Glutamatergic neuron (in vitro differentiated cells): ENCODE results near the gene TGIF1. TPM values are rescaled to one million over a fixed set of nuclear protein-coding genes. Genes with fewer than 3 reads are reported as not detected.

Experiments used
- DNase-seq: peaks from one replicate; pipeline ENCODE4 v3.0.0; 2022
- H3K27ac Mint-ChIP-seq: one replicate; pipeline ENCODE4 v1.8.0; 2020; ENCODE audit warnings: mild to moderate bottlenecking, mixed read lengths, inconsistent platforms; ENCODE audit not compliant: unreplicated experiment
- H3K27me3 Mint-ChIP-seq: one replicate; pipeline ENCODE4 v1.8.0; 2020; ENCODE audit warnings: mild to moderate bottlenecking, moderate library complexity, mixed read lengths, inconsistent platforms; ENCODE audit not compliant: unreplicated experiment
- H3K36me3 Mint-ChIP-seq: one replicate; pipeline ENCODE4 v1.8.0; 2020; ENCODE audit warnings: mild to moderate bottlenecking, mixed read lengths, inconsistent platforms; ENCODE audit not compliant: unreplicated experiment
- H3K4me1 Mint-ChIP-seq: one replicate; pipeline ENCODE4 v1.8.0; 2020; ENCODE audit warnings: mild to moderate bottlenecking, low read depth, mixed read lengths, inconsistent platforms; ENCODE audit not compliant: unreplicated experiment
- H3K4me3 Mint-ChIP-seq: one replicate; pipeline ENCODE4 v1.8.0; 2020; ENCODE audit warnings: mild to moderate bottlenecking, mixed read lengths, inconsistent platforms; ENCODE audit not compliant: unreplicated experiment
- H3K9me3 Mint-ChIP-seq: one replicate; pipeline ENCODE4 v1.8.0; 2020; ENCODE audit warnings: mild to moderate bottlenecking, moderate library complexity, mixed read lengths, inconsistent platforms; ENCODE audit not compliant: unreplicated experiment
- total RNA-seq: library from RNA; stranded (reverse); fragmentation: NEBNext Ultra II Directional; extraction: Animal tissue kit (Norgen Biotek cat#: 25700); gene quantifications from one replicate; pipeline ENCODE4 v1.2.1, GENCODE V29; 2021; ENCODE audit not compliant: unreplicated experiment
- TF ChIP-seq, protein P1 (sequence below): fragments of 200-600 bp; sonication (generic); IDR thresholded peaks from one replicate; pipeline ENCODE4 v1.5.0; 2021; ENCODE audit not compliant: partially characterized antibody, unreplicated experiment

The TGIF1 gene
- total RNA-seq, 1 donor from 2014 or later: 17.1 TPM

DNA sequence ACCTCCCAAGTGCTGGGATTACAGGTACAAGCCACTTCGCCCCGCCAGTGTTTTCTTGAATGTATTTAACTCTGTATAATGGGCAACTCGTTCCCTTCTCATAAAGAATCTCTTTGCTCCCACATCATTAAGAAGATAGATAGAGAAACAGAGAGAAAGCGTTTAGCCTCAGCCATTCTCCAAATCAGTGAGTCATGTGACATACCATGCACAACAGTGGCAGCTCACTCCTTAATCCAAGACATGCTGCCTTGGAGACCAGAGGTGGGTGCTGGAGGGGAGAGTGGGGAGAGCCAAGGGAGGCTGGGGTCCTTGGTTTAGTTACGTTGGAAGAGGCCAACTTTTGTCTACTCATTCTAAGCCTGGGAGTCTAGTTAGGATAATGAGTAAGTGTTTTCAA, 54.7 kb downstream of the TGIF1 start:
- H3K4me3 Mint-ChIP-seq: no peak overlapping the region
- TF ChIP-seq, protein P1, sequence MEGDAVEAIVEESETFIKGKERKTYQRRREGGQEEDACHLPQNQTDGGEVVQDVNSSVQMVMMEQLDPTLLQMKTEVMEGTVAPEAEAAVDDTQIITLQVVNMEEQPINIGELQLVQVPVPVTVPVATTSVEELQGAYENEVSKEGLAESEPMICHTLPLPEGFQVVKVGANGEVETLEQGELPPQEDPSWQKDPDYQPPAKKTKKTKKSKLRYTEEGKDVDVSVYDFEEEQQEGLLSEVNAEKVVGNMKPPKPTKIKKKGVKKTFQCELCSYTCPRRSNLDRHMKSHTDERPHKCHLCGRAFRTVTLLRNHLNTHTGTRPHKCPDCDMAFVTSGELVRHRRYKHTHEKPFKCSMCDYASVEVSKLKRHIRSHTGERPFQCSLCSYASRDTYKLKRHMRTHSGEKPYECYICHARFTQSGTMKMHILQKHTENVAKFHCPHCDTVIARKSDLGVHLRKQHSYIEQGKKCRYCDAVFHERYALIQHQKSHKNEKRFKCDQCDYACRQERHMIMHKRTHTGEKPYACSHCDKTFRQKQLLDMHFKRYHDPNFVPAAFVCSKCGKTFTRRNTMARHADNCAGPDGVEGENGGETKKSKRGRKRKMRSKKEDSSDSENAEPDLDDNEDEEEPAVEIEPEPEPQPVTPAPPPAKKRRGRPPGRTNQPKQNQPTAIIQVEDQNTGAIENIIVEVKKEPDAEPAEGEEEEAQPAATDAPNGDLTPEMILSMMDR: no peak
- no peaks in the 10 kb centered on the region for H3K36me3 Mint-ChIP-seq
- H3K27me3 Mint-ChIP-seq: no peaks in the 10 kb centered on the region
- H3K9me3 Mint-ChIP-seq: peaks cover 2% of the 10 kb centered on the region
- DNase-seq: no peak
- H3K27ac Mint-ChIP-seq: no peak overlapping the region
- H3K4me1 Mint-ChIP-seq: peaks cover 15% of the 10 kb centered on the region

DNA sequence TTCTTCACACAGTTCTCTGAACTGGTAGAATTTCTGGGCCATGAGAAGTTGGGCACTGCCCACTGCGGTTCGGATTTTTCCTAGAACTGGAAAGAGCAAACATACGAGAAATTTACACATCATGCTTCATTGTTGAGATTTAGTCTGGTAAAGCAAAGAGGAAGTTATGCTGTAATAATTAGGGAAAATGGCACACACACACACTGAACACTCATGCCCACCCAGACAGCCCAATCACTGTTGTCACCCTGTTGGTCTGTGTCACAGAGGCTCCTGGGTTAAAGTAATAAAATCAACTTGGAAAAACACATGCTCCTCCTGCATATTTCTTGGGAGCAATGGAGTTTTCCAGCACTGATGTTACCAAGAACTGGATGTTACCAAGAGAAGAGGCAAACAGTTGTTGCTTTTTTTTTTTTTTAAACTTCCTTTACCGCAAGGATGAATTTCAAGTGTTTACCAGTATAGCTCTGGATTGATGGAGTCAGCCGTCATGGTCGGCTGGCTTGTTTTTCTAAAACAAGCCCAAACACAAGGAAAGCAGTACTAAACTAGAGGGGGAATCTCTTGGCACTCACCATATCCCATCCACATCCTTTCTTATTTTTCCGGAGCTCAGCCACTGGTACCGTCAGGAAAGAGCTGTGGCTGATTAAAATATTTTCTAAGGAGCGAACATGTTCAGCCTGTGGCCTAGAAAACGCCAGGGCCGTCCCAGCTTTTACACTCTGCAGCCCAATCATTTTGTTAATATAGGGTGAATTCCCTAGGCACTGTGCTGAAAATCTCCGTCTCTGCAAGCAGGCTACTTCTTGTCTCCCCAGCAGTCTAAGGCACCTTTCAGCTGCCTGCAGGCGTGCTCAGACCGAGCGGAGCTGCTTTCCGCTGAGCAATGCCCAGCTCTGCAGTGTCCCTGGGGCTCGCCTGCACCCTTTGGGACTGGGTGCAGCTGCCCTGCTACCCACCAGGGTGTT, 58.9 kb downstream of the TGIF1 start:
- H3K27me3 Mint-ChIP-seq: no peaks in the 10 kb centered on the region
- TF ChIP-seq, protein P1: no peak
- peaks cover 6% of the 10 kb centered on the region for H3K9me3 Mint-ChIP-seq
- H3K27ac Mint-ChIP-seq: peak overlapping the region; percentile 59
- peak; percentile 31 for DNase-seq
- H3K36me3 Mint-ChIP-seq: no peaks in the 10 kb centered on the region
- no peak overlapping the region for H3K4me3 Mint-ChIP-seq
- peaks cover 15% of the 10 kb centered on the region for H3K4me1 Mint-ChIP-seq

Other genes starting within 250 kb of the TGIF1 start
- 1.3 TPM for gene MYOM1, start 230.2 kb upstream of the TGIF1 start, total RNA-seq
- 175 TPM for gene MYL12A, start 202.4 kb upstream of the TGIF1 start, total RNA-seq
- gene MYL12B, start 188.0 kb upstream of the TGIF1 start, total RNA-seq: 123 TPM